IMR-90 (cell line): ENCODE results near the gene ATP2C2. TPM values are rescaled to one million over a fixed set of nuclear protein-coding genes. Genes with fewer than 3 reads are reported as not detected.

Experiments used
- ATAC-seq: fragments of 200-7000 bp; cut with Tn5 transposase; 2 replicates; pipeline ENCODE4 v1.9.1; 2020; ENCODE audit warnings: low read depth, mild to moderate bottlenecking, moderate library complexity
- BruUV-seq: library from RNA; stranded (reverse); fragments of 400-500 nt; replicated peaks from 2 replicates; lab custom pipeline; 2021; lab: Mats Ljungman, UMichigan
- CTCF ChIA-PET: fragments of 300-600 bp; formaldehyde crosslinking; extraction: SDS; loops from one replicate; lab custom pipeline; 2021; ENCODE audit warnings: antibody characterized with exemption; lab: Yijun Ruan, JAX
- POLR2A ChIA-PET: fragments of 300-600 bp; sonication (Branson Sonifier 250); formaldehyde crosslinking; loops from one replicate; lab custom pipeline; 2022; ENCODE audit warnings: antibody characterized with exemption; ENCODE audit not compliant: unreplicated experiment; lab: Charles Lee
- DNase-seq: peaks from one replicate; pipeline ENCODE4 v3.0.0; 2013
- H2AFZ ChIP-seq: replicated peaks from 2 replicates; pipeline ENCODE3; 2013; ENCODE audit warnings: low read length, mild to moderate bottlenecking; ENCODE audit not compliant: poor library complexity
- H2AK5ac ChIP-seq: 2 replicates; pipeline ENCODE4 v1.6.1; 2013; ENCODE audit warnings: low read depth, low read length, inconsistent platforms
- H2AK9ac ChIP-seq: replicated peaks from 2 replicates; pipeline ENCODE3; 2013; ENCODE audit warnings: mild to moderate bottlenecking, low read depth, low read length, moderate library complexity; ENCODE audit not compliant: poor library complexity
- H2BK120ac ChIP-seq: 2 replicates; pipeline ENCODE4 v1.6.1; 2013; ENCODE audit warnings: low read depth, low read length, inconsistent platforms
- H2BK15ac ChIP-seq: 3 replicates; pipeline ENCODE4 v1.6.1; 2013; ENCODE audit warnings: low read depth, low read length, inconsistent platforms
- H2BK20ac ChIP-seq: 2 replicates; pipeline ENCODE4 v1.6.1; 2013; ENCODE audit warnings: low read depth, mild to moderate bottlenecking, inconsistent platforms, low read length, moderate library complexity
- H2BK5ac ChIP-seq: 2 replicates; pipeline ENCODE4 v1.6.1; 2013; ENCODE audit warnings: mild to moderate bottlenecking, low read depth, low read length, inconsistent platforms; ENCODE audit not compliant: poor library complexity, severe bottlenecking
- H3K14ac ChIP-seq: replicated peaks from 2 replicates; pipeline ENCODE4 v1.6.1; 2013; ENCODE audit warnings: low read depth, low read length, inconsistent platforms
- H3K18ac ChIP-seq: 2 replicates; pipeline ENCODE4 v1.6.1; 2013; ENCODE audit warnings: low read depth, low read length, control low read depth
- H3K23ac ChIP-seq: 2 replicates; pipeline ENCODE4 v1.6.1; 2013; ENCODE audit warnings: low read depth, low read length, inconsistent platforms
- H3K27ac ChIP-seq: 2 replicates; pipeline ENCODE4 v1.5.1; 2013; ENCODE audit warnings: mild to moderate bottlenecking, control low read depth, low read length; ENCODE audit not compliant: insufficient read depth
- H3K27me3 ChIP-seq: 2 replicates; pipeline ENCODE4 v1.6.1; 2013; ENCODE audit warnings: low read length; ENCODE audit not compliant: control insufficient read depth, insufficient read depth
- H3K36me3 ChIP-seq: 2 replicates; pipeline ENCODE4 v1.6.1; 2013; ENCODE audit warnings: low read length, mixed read lengths; ENCODE audit not compliant: control insufficient read depth, insufficient read depth
- H3K4ac ChIP-seq: 2 replicates; pipeline ENCODE4 v1.6.1; 2013; ENCODE audit warnings: low read depth, low read length, inconsistent platforms
- H3K4me1 ChIP-seq: 2 replicates; pipeline ENCODE4 v1.6.1; 2013; ENCODE audit warnings: low read length, mixed read lengths; ENCODE audit not compliant: control insufficient read depth, insufficient read depth
- H3K4me2 ChIP-seq: 2 replicates; pipeline ENCODE4 v1.6.1; 2013; ENCODE audit warnings: low read depth, mild to moderate bottlenecking, control low read depth, low read length, moderate library complexity
- H3K4me3 ChIP-seq: 2 replicates; pipeline ENCODE4 v1.5.1; 2013; ENCODE audit warnings: low read depth, mild to moderate bottlenecking, control low read depth, low read length, moderate library complexity; ENCODE audit not compliant: insufficient read depth
- H3K56ac ChIP-seq: 2 replicates; pipeline ENCODE4 v1.6.1; 2013; ENCODE audit warnings: low read length, inconsistent platforms; ENCODE audit not compliant: insufficient read depth; ENCODE audit errors: extremely low read depth
- H3K79me1 ChIP-seq, 2 experiments: 2 replicates each; pipeline ENCODE4 v1.6.1; 2013; ENCODE audit warnings: low read length in 2 of 2, inconsistent platforms in 1 of 2, low read depth in 1 of 2
- H3K9ac ChIP-seq: 2 replicates; pipeline ENCODE4 v1.6.1; 2013; ENCODE audit warnings: low read depth, low read length, control low read depth
- H3K9me1 ChIP-seq: 2 replicates; pipeline ENCODE4 v1.6.1; 2013; ENCODE audit warnings: low read length, inconsistent platforms; ENCODE audit not compliant: insufficient read depth
- H3K9me3 ChIP-seq: 2 replicates; pipeline ENCODE4 v1.6.1; 2013; ENCODE audit warnings: low read length; ENCODE audit not compliant: control insufficient read depth, insufficient read depth
- H4K20me1 ChIP-seq: 2 replicates; pipeline ENCODE4 v1.6.1; 2013; ENCODE audit warnings: low read length, inconsistent platforms; ENCODE audit not compliant: insufficient read depth
- H4K5ac ChIP-seq: 2 replicates; pipeline ENCODE4 v1.6.1; 2013; ENCODE audit warnings: mild to moderate bottlenecking, low read depth, low read length, control low read depth
- H4K8ac ChIP-seq, 2 experiments: 2 replicates each; pipeline ENCODE4 v1.6.1; 2013; ENCODE audit warnings: low read depth in 2 of 2, low read length in 2 of 2, control low read depth in 1 of 2, inconsistent platforms in 1 of 2
- H4K91ac ChIP-seq: 2 replicates; pipeline ENCODE4 v1.6.1; 2013; ENCODE audit warnings: low read depth, low read length, inconsistent platforms; ENCODE audit not compliant: insufficient read depth
- BHLHE40 ChIP-seq: fragments of 150-350 bp; IDR thresholded peaks from 2 replicates; pipeline ENCODE4 v1.6.1; 2016; ENCODE audit warnings: mild to moderate bottlenecking, low read depth, low read length
- CEBPB ChIP-seq: IDR thresholded peaks from 2 replicates; pipeline ENCODE4 v1.6.1; 2012; ENCODE audit warnings: low read depth, low read length, improper control_type of control experiment
- CHD1 ChIP-seq: IDR thresholded peaks from 2 replicates; pipeline ENCODE4 v1.6.1; 2012; ENCODE audit warnings: low read depth, low read length, improper control_type of control experiment
- FOS ChIP-seq: fragments of 150-350 bp; IDR thresholded peaks from 2 replicates; pipeline ENCODE4 v1.6.1; 2016; ENCODE audit warnings: low read depth, low read length
- MAFK ChIP-seq: IDR thresholded peaks from 2 replicates; pipeline ENCODE4 v1.6.1; 2012; ENCODE audit warnings: low read depth, low read length, improper control_type of control experiment
- MAZ ChIP-seq: IDR thresholded peaks from 2 replicates; pipeline ENCODE4 v1.6.1; 2012; ENCODE audit warnings: low read depth, mild to moderate bottlenecking, low read length, improper control_type of control experiment, moderate library complexity, borderline replicate concordance
- MXI1 ChIP-seq: IDR thresholded peaks from 2 replicates; pipeline ENCODE4 v1.6.1; 2012; ENCODE audit warnings: low read depth, mild to moderate bottlenecking, low read length, moderate library complexity, borderline replicate concordance
- NFE2L2 ChIP-seq: fragments of 150-350 bp; IDR thresholded peaks from 2 replicates; pipeline ENCODE4 v1.6.1; 2016; ENCODE audit warnings: low read depth, mild to moderate bottlenecking, low read length
- POLR2A ChIP-seq: IDR thresholded peaks from 2 replicates; pipeline ENCODE4 v1.6.1; 2012; ENCODE audit warnings: mild to moderate bottlenecking, low read depth, low read length
- RAD21 ChIP-seq: IDR thresholded peaks from 2 replicates; pipeline ENCODE4 v1.6.1; 2012; ENCODE audit warnings: low read length, improper control_type of control experiment
- RCOR1 ChIP-seq: IDR thresholded peaks from 2 replicates; pipeline ENCODE4 v1.6.1; 2012; ENCODE audit warnings: mild to moderate bottlenecking, low read length, improper control_type of control experiment; ENCODE audit not compliant: insufficient replicate concordance
- RFX5 ChIP-seq: IDR thresholded peaks from 2 replicates; pipeline ENCODE4 v1.8.0; 2012; ENCODE audit warnings: low read depth, mild to moderate bottlenecking, low read length, moderate library complexity
- USF2 ChIP-seq: fragments of 150-350 bp; IDR thresholded peaks from 2 replicates; pipeline ENCODE4 v1.6.1; 2017; ENCODE audit warnings: mild to moderate bottlenecking, antibody characterized with exemption, low read length, low read depth
- WGBS, 2 experiments: methylation state at CpG; one replicate each; pipeline versions ENCODE4 v1.1.5 to v1.1.7; 2013; ENCODE audit warnings: missing lambda C conversion rate in 2 of 2; ENCODE audit not compliant: insufficient read length in 1 of 2; ENCODE audit errors: extremely low coverage in 2 of 2; 5-methylcytosine and 5-hydroxymethylcytosine counted together
- dilution Hi-C: fragments of 300-500 bp; cut with HindIII; formaldehyde crosslinking; loops from one replicate; pipeline ENCODE4 v1.14.3; 2018; ENCODE audit warnings: low sequenced_read_pairs; ENCODE audit not compliant: unreplicated experiment
- in situ Hi-C: fragments of 300-500 bp; cut with MboI; formaldehyde crosslinking; loops from 3 replicates; pipeline ENCODE4 v1.14.3; 2019; ENCODE audit warnings: low sequenced_read_pairs, inconsistent platforms, mixed read lengths
- intact Hi-C: fragments of 100-400 bp; cut with micrococcal nuclease; formaldehyde crosslinking; loops from 2 replicates; pipeline ENCODE4 v1.10.0; 2022
- polyA plus RNA-seq, 3 experiments: library from polyadenylated mRNA; depleted of rRNA; stranded (reverse); fragments of >200 nt; gene quantifications; 2 replicates each; pipeline ENCODE4 v1.2.3, GENCODE V29; 2012; ENCODE audit warnings: low replicate concordance in 1 of 3
- total RNA-seq: library from RNA; depleted of rRNA; stranded (reverse); fragments of >200 nt; gene quantifications from 2 replicates; pipeline ENCODE4 v1.2.3, GENCODE V29; 2012
- TF ChIP-seq, protein P1 (sequence below): fragments of 150-350 bp; IDR thresholded peaks from 2 replicates; pipeline ENCODE4 v1.6.1; 2016; ENCODE audit warnings: low read depth, mild to moderate bottlenecking, low read length, moderate library complexity, borderline replicate concordance
- TF ChIP-seq, protein P2 (sequence below): conservative IDR thresholded peaks from 2 replicates; pipeline ENCODE4 v1.5.1; 2012; ENCODE audit warnings: mild to moderate bottlenecking, low read depth, low read length, improper control_type of control experiment

The ATP2C2 gene
- total and polyA plus RNA-seq, 2 of the 4 experiments (the other 2 are of a cell fraction): not detected

DNA sequence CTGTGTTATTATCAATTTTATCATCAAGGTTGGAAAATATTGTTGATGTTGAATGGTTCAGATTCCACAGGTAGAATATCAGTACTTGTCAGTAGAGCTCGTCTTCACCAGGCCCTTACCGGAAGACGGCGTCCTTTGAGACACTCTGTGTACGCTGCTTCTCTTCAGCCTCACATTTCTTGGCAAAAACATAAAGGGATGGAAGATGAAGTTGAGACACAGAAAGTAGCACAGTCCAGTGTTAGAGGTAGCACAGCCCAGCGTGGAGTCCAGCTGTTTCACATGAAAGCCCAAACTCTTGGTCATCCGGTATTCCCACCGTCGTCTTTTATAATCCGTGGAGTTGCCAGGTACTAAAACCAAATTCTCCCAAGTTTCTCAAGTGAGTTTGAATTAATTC, 30.4 kb downstream of the ATP2C2 start:
- no peak overlapping the region for H3K18ac ChIP-seq
- no peak overlapping the region for H4K8ac ChIP-seq
- ATAC-seq: no peak
- in situ Hi-C loops (no loop called here), dilution Hi-C loops (no loop called here), intact Hi-C loops (no loop called here)
- BruUV-seq: no TSS peak
- no peak overlapping the region for H4K5ac ChIP-seq
- no peaks in the 10 kb centered on the region for H3K36me3 ChIP-seq
- no peaks in the 10 kb centered on the region for H3K79me1 ChIP-seq
- no peak overlapping the region for H3K4me2 ChIP-seq
- H3K56ac ChIP-seq: no peak overlapping the region
- no peak overlapping the region for H2BK20ac ChIP-seq
- H2BK120ac ChIP-seq: no peak overlapping the region
- no peak overlapping the region for H2AFZ ChIP-seq
- no peaks in the 10 kb centered on the region for H3K4me1 ChIP-seq
- no peaks in the 10 kb centered on the region for H3K9me1 ChIP-seq
- DNase-seq: no peak
- H3K4ac ChIP-seq: no peak overlapping the region
- H2AK9ac ChIP-seq: no peak overlapping the region
- no peak overlapping the region for H2AK5ac ChIP-seq
- no peak overlapping the region for H3K4me3 ChIP-seq
- H3K27me3 ChIP-seq: peaks cover 10% of the 10 kb centered on the region
- H3K14ac ChIP-seq: no peak overlapping the region
- TF ChIP-seq, protein P1, sequence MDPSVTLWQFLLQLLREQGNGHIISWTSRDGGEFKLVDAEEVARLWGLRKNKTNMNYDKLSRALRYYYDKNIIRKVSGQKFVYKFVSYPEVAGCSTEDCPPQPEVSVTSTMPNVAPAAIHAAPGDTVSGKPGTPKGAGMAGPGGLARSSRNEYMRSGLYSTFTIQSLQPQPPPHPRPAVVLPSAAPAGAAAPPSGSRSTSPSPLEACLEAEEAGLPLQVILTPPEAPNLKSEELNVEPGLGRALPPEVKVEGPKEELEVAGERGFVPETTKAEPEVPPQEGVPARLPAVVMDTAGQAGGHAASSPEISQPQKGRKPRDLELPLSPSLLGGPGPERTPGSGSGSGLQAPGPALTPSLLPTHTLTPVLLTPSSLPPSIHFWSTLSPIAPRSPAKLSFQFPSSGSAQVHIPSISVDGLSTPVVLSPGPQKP: no peak
- no peak for TF ChIP-seq MAFK
- TF ChIP-seq CEBPB: no peak
- no peak for TF ChIP-seq FOS
- no peak for TF ChIP-seq POLR2A
- no peak for TF ChIP-seq RCOR1
- no peak for TF ChIP-seq MAZ
- no peak for TF ChIP-seq RFX5
- no peak for TF ChIP-seq MXI1
- TF ChIP-seq CHD1: no peak
- no peak for TF ChIP-seq NFE2L2
- no peak for TF ChIP-seq USF2
- TF ChIP-seq, protein P2, sequence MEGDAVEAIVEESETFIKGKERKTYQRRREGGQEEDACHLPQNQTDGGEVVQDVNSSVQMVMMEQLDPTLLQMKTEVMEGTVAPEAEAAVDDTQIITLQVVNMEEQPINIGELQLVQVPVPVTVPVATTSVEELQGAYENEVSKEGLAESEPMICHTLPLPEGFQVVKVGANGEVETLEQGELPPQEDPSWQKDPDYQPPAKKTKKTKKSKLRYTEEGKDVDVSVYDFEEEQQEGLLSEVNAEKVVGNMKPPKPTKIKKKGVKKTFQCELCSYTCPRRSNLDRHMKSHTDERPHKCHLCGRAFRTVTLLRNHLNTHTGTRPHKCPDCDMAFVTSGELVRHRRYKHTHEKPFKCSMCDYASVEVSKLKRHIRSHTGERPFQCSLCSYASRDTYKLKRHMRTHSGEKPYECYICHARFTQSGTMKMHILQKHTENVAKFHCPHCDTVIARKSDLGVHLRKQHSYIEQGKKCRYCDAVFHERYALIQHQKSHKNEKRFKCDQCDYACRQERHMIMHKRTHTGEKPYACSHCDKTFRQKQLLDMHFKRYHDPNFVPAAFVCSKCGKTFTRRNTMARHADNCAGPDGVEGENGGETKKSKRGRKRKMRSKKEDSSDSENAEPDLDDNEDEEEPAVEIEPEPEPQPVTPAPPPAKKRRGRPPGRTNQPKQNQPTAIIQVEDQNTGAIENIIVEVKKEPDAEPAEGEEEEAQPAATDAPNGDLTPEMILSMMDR: no peak
- no peak for TF ChIP-seq BHLHE40
- no peak for TF ChIP-seq RAD21
- no peaks in the 10 kb centered on the region; the same call in 1 of the 2 replicates for H3K9me3 ChIP-seq
- CTCF ChIA-PET: no interaction called here
- no peak overlapping the region for H2BK15ac ChIP-seq
- H4K91ac ChIP-seq: no peak overlapping the region
- WGBS, 2 experiments: 21% methylated on average over 3 of the region's 10 CpGs; no CpG with 5 or more reads in 1 of the 2 experiments
- POLR2A ChIA-PET: no interaction called here
- no peaks in the 10 kb centered on the region for H4K20me1 ChIP-seq
- no peak overlapping the region for H2BK5ac ChIP-seq
- no peak overlapping the region for H3K23ac ChIP-seq
- no peak overlapping the region for H3K27ac ChIP-seq
- no peak overlapping the region for H3K9ac ChIP-seq
